Hepatocyte (in vitro differentiated cells): ENCODE data around the gene PTPRM. TPM values are rescaled to one million over a fixed set of nuclear protein-coding genes. Genes with fewer than 3 reads are reported as not detected.

ENCODE experiments used
- DNase-seq: peaks from one replicate; pipeline ENCODE4 v3.0.0-alpha.2; 2016; ENCODE audit warnings: low spot score
- H2AFZ ChIP-seq: fragments of 200-600 bp; sonication (generic); 2 replicates; pipeline ENCODE4 v1.6.0; 2016; ENCODE audit warnings: antibody characterized with exemption, mild to moderate bottlenecking
- H3K27ac ChIP-seq: fragments of 200-600 bp; sonication (generic); 2 replicates; pipeline ENCODE4 v1.5.1; 2016; ENCODE audit warnings: mild to moderate bottlenecking
- H3K27me3 ChIP-seq: fragments of 200-600 bp; sonication (generic); 2 replicates; pipeline ENCODE4 v1.6.1; 2016
- H3K36me3 ChIP-seq: fragments of 200-600 bp; sonication (generic); replicated peaks from 2 replicates; pipeline ENCODE4 v1.5.1; 2016; ENCODE audit warnings: low read depth; ENCODE audit not compliant: insufficient read depth
- H3K4me1 ChIP-seq: fragments of 200-600 bp; sonication (generic); 2 replicates; pipeline ENCODE4 v1.5.1; 2016; ENCODE audit warnings: mild to moderate bottlenecking, moderate library complexity; ENCODE audit not compliant: insufficient read depth
- H3K4me2 ChIP-seq: fragments of 200-600 bp; sonication (generic); 2 replicates; pipeline ENCODE4 v1.6.0; 2016
- H3K4me3 ChIP-seq: fragments of 200-600 bp; sonication (generic); 2 replicates; pipeline ENCODE4 v1.5.1; 2016; ENCODE audit warnings: mild to moderate bottlenecking
- H3K79me2 ChIP-seq: fragments of 200-600 bp; sonication (generic); 2 replicates; pipeline ENCODE4 v1.6.0; 2017; ENCODE audit warnings: mild to moderate bottlenecking
- H3K9me2 ChIP-seq: fragments of 200-600 bp; sonication (generic); replicated peaks from 2 replicates; pipeline ENCODE4 v1.6.0; 2017; ENCODE audit warnings: mild to moderate bottlenecking; ENCODE audit not compliant: insufficient read depth
- H3K9me3 ChIP-seq: fragments of 200-600 bp; sonication (generic); 2 replicates; pipeline ENCODE4 v1.5.1; 2016; ENCODE audit warnings: low read depth, mild to moderate bottlenecking
- H4K20me1 ChIP-seq: fragments of 200-600 bp; sonication (generic); 2 replicates; pipeline ENCODE4 v1.6.0; 2016; ENCODE audit warnings: mild to moderate bottlenecking; ENCODE audit not compliant: insufficient read depth, poor library complexity, severe bottlenecking
- EZH2 ChIP-seq: fragments of 200-600 bp; sonication (generic); IDR thresholded peaks from 2 replicates; pipeline ENCODE4 v1.6.1; 2016; ENCODE audit warnings: antibody characterized with exemption, mild to moderate bottlenecking, borderline replicate concordance
- EZH2phosphoT487 ChIP-seq: fragments of 200-600 bp; sonication (generic); IDR thresholded peaks from one replicate; pipeline ENCODE4 v1.6.1; 2018; ENCODE audit warnings: antibody characterized with exemption, mild to moderate bottlenecking, low read depth, moderate library complexity; ENCODE audit not compliant: unreplicated experiment, severe bottlenecking
- WGBS: methylation state at CpG from one replicate; pipeline ENCODE4 v1.1.6; 2016; ENCODE audit warnings: low lambda C conversion rate; ENCODE audit errors: missing lambda C conversion rate; 5-methylcytosine and 5-hydroxymethylcytosine counted together
- polyA plus RNA-seq: library from polyadenylated mRNA; unstranded; fragments of >200 nt; fragmentation: Nextera tagmentation; extraction: Ambion mirVana; gene quantifications from 2 replicates; pipeline ENCODE4 v1.2.1, GENCODE V29; 2016
- total RNA-seq: library from RNA; depleted of rRNA; stranded (reverse); fragments of >200 nt; gene quantifications from 2 replicates; pipeline ENCODE4 v1.2.3, GENCODE V29; 2014
- TF ChIP-seq, protein P1 (sequence below): fragments of 200-600 bp; sonication (generic); IDR thresholded peaks from 2 replicates; pipeline ENCODE4 v1.5.1; 2016; ENCODE audit warnings: antibody characterized with exemption, mild to moderate bottlenecking; ENCODE audit not compliant: poor library complexity

Gene PTPRM
- total and polyA plus RNA-seq, 2 experiments from 2014 or later = 26.1 to 47.4 TPM

DNA sequence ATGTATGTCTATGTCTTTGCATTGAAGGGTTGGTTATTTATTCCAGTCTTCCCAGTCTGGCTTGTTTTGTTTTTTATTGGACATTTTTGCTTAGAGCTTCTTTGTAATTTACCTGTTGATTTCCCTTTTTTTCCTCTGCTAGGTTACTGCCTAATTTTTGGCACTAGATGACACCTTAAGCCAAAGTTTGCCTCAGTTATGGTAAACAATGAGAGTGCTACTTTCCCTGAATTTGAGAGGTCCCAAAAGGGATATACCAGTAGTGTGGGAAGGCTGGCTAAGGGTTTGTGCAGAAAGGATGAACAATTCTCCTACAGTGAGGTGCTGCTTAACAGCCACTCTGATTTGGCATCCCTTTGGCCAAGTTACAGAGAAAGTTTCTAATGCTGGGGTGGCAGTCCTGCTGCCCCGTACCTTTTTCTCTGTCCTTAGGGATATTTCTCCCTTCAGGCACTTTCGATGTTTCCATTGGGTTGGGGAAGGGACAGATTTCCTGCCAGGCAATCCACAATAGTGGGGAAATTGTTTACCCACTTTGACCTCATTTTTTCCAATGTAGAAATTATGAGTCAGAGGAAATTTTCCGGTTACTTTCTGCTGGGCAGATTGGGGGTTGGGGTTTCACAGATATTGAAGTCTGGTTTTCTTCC lies 354.9 kb downstream of the PTPRM start:
- 77% methylated on average over 3 of the region's 3 CpGs for WGBS
- H3K27ac ChIP-seq = peak overlapping the region; percentile 62

DNA sequence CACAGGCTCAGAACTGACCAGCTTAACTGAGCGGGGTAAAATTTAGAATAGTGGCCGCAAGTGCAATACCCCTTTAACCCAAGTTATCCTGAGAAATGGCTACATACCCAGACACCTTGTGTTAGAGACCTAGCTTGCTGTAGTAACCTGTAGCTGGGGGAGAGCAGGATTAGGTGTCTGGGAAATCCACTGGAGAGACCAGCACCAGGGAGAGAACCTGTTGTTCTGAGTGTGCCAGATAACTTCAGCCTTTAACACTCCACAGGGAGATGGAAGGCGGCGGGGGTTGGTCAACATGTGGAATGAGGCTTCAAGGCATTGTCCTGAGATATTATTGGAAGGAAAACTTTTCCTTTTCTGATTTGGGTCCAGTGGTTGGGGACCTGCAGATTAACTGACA lies 356.0 kb downstream of the PTPRM start:
- H3K36me3 ChIP-seq = no peaks in the 10 kb centered on the region
- H3K4me1 ChIP-seq = no peaks in the 10 kb centered on the region
- no peak overlapping the region for H3K4me3 ChIP-seq
- no peaks in the 10 kb centered on the region for H4K20me1 ChIP-seq
- no peak overlapping the region for H2AFZ ChIP-seq
- no peak for DNase-seq
- no peaks in the 10 kb centered on the region for H3K9me2 ChIP-seq
- no peaks in the 10 kb centered on the region for H3K9me3 ChIP-seq
- H3K27me3 ChIP-seq = no peaks in the 10 kb centered on the region
- 92% methylated on average over 4 of the region's 4 CpGs for WGBS
- H3K27ac ChIP-seq = peak overlapping the region; percentile 31
- TF ChIP-seq EZH2 (no peak), EZH2phosphoT487 (no peak)
- H3K79me2 ChIP-seq = no peaks in the 10 kb centered on the region
- no peak overlapping the region for H3K4me2 ChIP-seq

More for the DNA sequence above, 354.9 kb downstream of the PTPRM start:
- H2AFZ ChIP-seq = no peak overlapping the region
- H3K4me3 ChIP-seq = no peak overlapping the region
- H3K36me3 ChIP-seq = no peaks in the 10 kb centered on the region
- no peaks in the 10 kb centered on the region for H3K79me2 ChIP-seq
- no peaks in the 10 kb centered on the region for H3K9me2 ChIP-seq
- H3K9me3 ChIP-seq = no peaks in the 10 kb centered on the region
- DNase-seq = peak; percentile 39
- H3K27me3 ChIP-seq = no peaks in the 10 kb centered on the region
- no peaks in the 10 kb centered on the region for H3K4me1 ChIP-seq
- H3K4me2 ChIP-seq = no peak overlapping the region
- H4K20me1 ChIP-seq = no peaks in the 10 kb centered on the region
- TF ChIP-seq EZH2phosphoT487 (no peak), EZH2 (no peak)
- TF ChIP-seq, protein P1, sequence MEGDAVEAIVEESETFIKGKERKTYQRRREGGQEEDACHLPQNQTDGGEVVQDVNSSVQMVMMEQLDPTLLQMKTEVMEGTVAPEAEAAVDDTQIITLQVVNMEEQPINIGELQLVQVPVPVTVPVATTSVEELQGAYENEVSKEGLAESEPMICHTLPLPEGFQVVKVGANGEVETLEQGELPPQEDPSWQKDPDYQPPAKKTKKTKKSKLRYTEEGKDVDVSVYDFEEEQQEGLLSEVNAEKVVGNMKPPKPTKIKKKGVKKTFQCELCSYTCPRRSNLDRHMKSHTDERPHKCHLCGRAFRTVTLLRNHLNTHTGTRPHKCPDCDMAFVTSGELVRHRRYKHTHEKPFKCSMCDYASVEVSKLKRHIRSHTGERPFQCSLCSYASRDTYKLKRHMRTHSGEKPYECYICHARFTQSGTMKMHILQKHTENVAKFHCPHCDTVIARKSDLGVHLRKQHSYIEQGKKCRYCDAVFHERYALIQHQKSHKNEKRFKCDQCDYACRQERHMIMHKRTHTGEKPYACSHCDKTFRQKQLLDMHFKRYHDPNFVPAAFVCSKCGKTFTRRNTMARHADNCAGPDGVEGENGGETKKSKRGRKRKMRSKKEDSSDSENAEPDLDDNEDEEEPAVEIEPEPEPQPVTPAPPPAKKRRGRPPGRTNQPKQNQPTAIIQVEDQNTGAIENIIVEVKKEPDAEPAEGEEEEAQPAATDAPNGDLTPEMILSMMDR = no peak

DNA sequence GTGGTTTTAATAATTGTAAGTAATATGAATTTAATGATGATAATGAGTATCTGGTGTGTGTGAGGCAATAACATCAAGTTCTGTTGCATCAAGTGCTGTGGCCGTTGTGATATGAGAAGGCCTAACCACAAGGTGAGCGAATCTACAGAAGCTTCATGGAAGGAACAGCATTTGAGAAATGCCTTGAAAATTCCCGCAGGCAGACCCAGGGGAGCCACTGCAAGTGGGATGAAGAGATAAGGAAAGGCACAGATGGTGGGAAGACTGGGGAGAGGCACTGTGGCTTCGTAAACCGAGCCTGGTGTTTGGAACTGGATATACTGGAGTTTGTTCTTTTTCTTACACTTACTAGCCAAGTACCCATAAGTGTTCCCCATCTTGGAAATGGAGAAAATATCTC lies 357.5 kb downstream of the PTPRM start:
- 76% methylated on average over 5 of the region's 5 CpGs for WGBS
- TF ChIP-seq EZH2phosphoT487 = no peak
- TF ChIP-seq EZH2 = no peak
- TF ChIP-seq, protein P1 = no peak
- Histone ChIP-seq H3K4me2 (no peak overlapping the region), H3K36me3 (no peaks in the 10 kb centered on the region), H3K27me3 (no peaks in the 10 kb centered on the region), H2AFZ (no peak overlapping the region), H3K79me2 (no peaks in the 10 kb centered on the region), H4K20me1 (no peaks in the 10 kb centered on the region), H3K9me3 (no peaks in the 10 kb centered on the region), H3K27ac (no peak overlapping the region), H3K4me3 (no peak overlapping the region), H3K4me1 (no peaks in the 10 kb centered on the region), H3K9me2 (no peaks in the 10 kb centered on the region)
- no peak for DNase-seq

DNA sequence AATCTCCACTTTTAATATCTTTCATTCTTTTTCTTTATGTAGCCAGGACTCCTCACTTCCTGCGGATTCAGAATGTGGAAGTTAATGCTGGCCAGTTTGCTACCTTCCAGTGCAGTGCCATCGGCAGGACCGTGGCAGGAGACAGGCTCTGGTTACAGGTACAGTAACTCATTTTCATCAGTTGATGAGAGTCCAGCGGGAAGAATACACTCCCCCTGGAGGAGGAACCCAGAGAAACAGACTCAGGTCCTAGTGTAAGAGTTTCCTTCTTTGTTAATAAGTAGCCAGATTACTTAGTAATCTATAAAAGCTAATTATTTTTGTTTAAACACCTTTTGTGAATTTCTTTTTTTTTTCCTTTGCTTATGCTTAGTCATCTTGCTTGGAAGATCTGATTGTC lies 359.4 kb downstream of the PTPRM start:
- H3K4me2 ChIP-seq = no peak overlapping the region
- no peaks in the 10 kb centered on the region for H3K36me3 ChIP-seq
- H4K20me1 ChIP-seq = no peaks in the 10 kb centered on the region
- no peaks in the 10 kb centered on the region for H3K79me2 ChIP-seq
- TF ChIP-seq, protein P1 = peak; percentile 30
- no peak for TF ChIP-seq EZH2phosphoT487
- WGBS = 50% methylated on average over 4 of the region's 4 CpGs
- no peak overlapping the region for H2AFZ ChIP-seq
- no peaks in the 10 kb centered on the region for H3K9me3 ChIP-seq
- no peaks in the 10 kb centered on the region for H3K27me3 ChIP-seq
- no peaks in the 10 kb centered on the region for H3K9me2 ChIP-seq
- H3K27ac ChIP-seq = peak overlapping the region; percentile 33
- peak; percentile 43 for DNase-seq
- H3K4me3 ChIP-seq = no peak overlapping the region
- H3K4me1 ChIP-seq = no peaks in the 10 kb centered on the region
